DMS 273 treated with DMSO at 0.1 percent for 48 hours (cell line): ENCODE results near the gene BCL2L15.
"Not testable (repeated sequence)": the region's sequence is repeated elsewhere in the genome, so short reads cannot be mapped to it uniquely, and the experiment has no call there.

ENCODE experiments used
- DNase-seq: peaks from one replicate; lab custom pipeline; 2025; lab: John Stamatoyannopoulos, UW

The BCL2L15 gene

GRCh38 chr1:113870778-113871177 is 16.6 kb downstream of the BCL2L15 start:
- DNase-seq, result no peak

GRCh38 chr1:113868387-113869083 is 18.8 kb downstream of the BCL2L15 start:
- no peak for DNase-seq

GRCh38 chr1:113861641-113862040 is 25.7 kb downstream of the BCL2L15 start:
- no peak for DNase-seq

GRCh38 chr1:113860891-113861290 is 26.5 kb downstream of the BCL2L15 start:
- DNase-seq, result no peak

DNA sequence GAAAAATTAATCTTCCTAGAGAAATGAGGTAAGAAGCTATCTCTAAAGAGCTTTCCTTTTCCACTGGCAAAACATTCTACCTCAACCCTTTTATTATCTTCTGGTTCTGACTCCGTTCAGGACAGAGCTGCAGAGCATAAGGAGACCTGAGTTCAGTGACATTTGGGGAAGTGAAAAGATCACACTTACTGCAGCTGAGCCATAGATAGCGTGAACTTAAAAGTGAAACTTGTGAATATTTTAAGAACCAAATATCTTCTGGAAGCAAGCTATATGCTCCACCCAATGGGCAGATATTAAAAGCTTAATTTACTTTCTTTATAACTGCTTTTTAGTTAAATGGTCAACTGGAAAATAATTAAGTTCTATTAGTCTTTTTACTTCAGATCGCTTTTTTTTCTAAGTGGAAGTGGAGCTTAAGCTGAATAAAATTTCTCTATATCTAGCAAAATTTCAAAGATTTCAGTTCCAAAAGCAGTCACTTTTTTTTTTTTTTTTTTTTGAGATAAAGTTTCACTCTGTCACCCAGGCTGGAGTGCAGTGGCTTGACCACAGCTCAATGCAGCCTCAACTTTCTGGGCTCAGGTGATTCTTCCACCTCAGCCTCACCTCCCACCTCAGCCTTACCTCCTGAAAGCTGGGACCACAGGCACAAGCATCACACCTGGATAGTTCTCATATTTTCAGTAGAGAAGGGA is 27.8 kb downstream of the BCL2L15 start:
- no peak for DNase-seq

DNA sequence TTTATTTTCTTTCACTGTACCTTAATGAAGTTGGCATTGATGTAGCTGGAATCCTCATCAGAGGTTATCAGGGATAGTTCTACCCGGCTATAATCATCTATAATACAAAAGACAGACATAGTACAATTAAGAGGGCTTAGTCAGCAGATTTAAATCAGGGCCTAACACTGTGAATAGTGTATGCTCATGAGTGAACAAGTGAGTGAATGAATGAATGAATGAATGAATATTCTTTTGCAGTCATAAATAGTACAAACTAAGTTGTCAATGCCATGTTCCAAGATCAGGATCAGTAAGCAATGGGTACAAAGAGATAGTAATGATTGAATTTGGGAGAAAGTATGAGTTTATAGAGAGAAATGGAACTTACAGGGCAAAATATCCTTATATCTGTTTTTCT is 28.4 kb downstream of the BCL2L15 start:
- no peak for DNase-seq

DNA sequence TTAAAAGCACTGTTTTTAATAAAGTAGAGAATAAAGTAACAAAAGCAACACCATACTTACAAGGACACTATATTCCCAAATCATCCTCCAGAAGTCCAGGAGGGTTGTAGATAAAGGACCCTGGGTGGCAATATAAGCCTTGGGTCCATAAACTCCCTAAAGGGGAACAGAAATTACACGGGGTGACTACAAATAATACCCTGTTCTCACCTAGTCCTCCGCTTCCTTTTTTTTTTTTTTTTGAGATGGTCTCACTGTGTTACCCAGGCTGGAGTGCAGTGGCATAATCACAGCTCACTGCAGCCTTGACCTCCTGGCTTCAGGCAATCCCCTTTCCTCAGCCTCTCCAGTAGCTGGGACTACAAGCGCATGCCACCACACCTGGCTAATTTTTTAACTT is 29.0 kb downstream of the BCL2L15 start:
- no peak for DNase-seq

DNA sequence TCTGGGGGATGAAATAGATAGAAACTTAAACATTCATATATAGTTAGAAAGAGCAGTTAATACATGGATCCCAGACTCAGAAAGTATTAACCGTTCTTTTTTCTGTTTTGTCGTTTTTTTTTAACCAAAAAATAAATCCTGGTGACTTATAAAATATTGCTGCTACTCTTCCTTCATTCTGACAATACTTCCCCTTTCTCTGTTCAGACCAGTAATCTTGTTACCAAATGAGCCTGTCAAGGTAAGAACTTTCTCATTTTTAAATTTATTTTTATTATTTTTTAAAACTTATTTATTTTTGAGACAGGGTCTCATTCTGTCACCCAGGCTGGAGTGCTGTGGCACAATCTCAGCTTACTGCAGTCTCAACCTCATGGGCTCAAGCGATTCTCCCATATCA is 29.6 kb downstream of the BCL2L15 start:
- no peak for DNase-seq

GRCh38 chr1:113856401-113856790 is 31.0 kb downstream of the BCL2L15 start:
- no peak for DNase-seq

DNA sequence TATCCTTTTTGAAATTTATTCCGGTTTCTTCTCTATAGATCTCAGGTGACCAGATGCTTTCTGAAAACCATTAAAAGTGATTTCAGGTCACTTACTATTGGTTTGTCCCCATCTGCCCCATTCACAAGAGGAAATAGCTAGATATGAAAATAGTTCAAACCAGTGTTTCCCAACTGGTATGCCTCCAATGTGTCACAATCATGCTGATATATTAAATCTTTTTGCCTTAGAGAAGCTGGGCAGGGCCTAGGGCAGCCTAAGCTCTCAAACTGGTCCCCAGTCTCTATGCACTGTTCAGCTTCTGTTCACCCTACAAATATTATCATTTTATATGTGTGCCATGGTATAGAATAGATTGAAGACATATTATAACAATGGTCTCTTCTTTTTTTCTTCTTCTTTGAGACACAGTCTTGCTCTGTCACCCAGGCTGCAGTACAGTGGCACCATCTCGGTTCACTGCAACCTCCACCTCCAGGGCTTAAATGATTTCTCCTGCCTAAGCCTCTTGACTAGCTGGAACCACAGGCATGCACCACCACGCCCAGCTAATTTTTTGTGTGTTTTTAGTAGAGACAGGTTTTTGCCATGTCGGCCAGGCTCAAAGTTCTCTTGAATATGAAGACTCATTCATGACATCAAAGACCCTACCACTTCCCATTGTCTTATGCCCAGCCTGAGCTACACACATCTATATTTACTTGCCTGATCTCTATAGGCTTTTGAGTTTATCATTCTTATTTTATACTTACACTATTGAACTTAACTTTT is 31.6 kb downstream of the BCL2L15 start:
- no peak for DNase-seq

- no peak for DNase-seq
These were observed 33.1 kb downstream of the BCL2L15 start for GRCh38 chr1:113854234-113854633.

- DNase-seq, result not testable (repeated sequence)
These were observed 34.7 kb downstream of the BCL2L15 start for GRCh38 chr1:113852694-113853093.

DNA sequence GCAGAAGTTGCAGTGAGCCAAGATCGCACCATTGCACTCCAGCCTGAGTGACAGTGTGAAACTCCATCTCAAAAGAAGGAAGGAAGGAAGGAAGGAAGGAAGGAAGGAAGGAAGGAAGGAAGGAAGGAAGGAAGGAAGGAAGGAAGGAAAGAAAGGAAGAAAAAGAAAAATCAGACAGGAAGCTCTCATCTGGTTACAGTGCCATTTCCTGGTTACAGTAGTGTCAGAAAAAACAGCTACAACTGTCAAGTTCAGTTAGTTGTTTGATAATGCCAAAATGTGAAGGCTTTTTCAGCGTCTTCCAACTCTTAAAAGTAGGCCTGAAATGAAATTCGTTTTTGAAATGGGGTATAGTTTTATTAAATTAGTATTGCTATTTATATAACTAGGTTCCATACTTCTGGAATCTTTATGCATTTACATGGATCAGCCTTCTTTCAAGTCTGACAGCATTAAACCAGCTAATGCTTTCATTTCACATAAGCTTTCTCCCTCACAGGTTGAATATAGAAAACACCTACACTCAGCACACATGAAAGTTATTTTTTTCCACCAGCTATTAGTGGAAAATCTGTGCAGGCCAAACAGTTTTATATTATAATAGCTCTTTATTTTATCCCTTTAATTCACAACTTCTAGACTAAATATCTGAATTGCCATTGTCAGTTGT is 37.1 kb downstream of the BCL2L15 start:
- no peak for DNase-seq

- DNase-seq, result no peak
These were observed 38.3 kb downstream of the BCL2L15 start for GRCh38 chr1:113849072-113849471.

DNA sequence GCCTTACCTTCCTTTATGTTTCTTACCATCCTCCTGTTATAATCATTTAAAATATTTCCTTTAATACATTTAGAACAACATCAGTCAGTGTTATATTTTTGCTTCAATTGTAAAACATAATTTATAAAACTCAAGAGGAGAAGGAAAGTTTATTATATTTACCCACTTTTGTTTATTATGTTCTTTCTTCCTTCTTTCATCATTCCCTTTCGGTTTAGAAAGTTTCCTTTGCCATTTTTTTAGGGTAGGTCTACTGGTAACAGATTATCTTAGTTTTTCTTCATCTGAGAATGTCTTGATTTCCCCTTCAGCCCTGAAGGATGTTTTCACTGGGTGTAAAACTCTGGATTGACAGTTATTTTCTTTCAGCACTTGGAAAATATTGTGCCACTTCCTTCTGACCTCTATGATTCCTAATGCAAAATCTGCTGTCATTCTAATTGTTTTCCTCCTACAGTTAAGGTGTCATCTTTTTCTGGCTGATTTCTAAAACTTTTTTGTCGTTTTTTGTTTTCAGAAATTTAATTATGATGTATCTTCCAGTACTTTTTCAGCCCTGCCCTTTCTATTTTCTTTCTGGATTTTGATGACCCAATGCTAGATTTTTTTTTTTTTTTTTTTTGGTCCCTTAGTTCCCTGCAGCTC is 40.9 kb downstream of the BCL2L15 start:
- no peak for DNase-seq

DNA sequence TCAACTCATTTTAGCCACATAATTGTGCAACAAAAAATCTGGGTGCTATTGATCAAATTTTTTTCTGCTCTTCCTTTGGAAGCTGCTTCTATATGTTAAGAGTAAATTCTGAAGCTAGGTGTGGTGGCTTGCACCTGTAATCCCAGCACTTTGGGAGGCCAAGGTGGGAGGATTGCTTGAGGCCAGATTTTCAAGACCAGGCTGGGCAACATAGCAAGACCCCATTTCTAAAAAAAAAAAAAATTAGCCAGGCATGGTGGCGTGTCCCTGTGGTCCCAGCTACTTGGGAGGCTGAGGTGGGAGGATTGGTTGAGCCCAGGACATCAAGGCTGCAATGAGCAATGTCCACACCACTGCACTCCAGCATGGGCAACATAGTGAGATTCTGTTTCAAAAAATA is 50.8 kb downstream of the BCL2L15 start:
- DNase-seq, result no peak

- DNase-seq, result peak; percentile 6
These were observed 51.6 kb downstream of the BCL2L15 start for GRCh38 chr1:113835686-113836290.

GRCh38 chr1:113834716-113835115 is 52.7 kb downstream of the BCL2L15 start:
- no peak for DNase-seq
